Hepatocyte (in vitro differentiated cells): ENCODE results near the gene SERINC2.

Source experiments
- EZH2 ChIP-seq: fragments of 200-600 bp; sonication (generic); IDR thresholded peaks from 2 replicates; pipeline ENCODE4 v1.6.1; 2016; ENCODE audit warnings: antibody characterized with exemption, mild to moderate bottlenecking, borderline replicate concordance
- TF ChIP-seq, protein P1 (sequence below): fragments of 200-600 bp; sonication (generic); IDR thresholded peaks from 2 replicates; pipeline ENCODE4 v1.5.1; 2016; ENCODE audit warnings: antibody characterized with exemption, mild to moderate bottlenecking; ENCODE audit not compliant: poor library complexity

DNA sequence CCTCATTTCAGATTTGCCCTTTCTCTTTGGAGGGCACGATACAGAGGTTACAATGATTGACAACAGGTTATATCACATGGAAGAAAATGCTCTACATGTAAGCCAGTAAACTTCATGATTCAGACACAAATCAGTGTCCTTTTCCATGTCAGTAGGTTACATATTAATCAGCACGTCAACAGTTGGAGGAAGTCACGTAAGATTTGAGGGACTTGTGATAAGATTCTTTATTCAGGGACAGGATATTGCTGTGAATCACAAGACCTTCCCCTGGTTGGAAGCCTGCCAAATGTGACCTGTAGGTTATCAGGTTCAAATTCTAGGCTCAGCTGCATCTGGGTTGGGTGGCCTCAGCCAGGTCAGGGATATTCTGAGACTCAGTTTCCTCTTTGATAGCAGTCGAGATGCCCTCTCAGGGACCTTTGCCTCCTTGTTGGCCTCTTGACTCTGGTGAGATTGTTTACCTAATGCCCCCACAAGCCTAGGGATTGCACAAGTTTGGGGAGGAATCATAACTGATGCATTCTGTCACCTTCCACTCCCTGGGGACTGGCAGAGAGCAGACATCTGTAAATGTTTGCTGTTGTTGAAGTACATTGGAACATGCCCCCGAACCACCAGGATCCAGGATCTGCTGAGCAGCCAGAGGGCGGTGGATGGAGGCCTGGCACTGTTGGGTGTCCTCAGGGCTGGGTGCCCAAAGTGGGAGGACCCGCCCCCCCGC, 31.9 kb downstream of the SERINC2 start:
- TF ChIP-seq, protein P1, sequence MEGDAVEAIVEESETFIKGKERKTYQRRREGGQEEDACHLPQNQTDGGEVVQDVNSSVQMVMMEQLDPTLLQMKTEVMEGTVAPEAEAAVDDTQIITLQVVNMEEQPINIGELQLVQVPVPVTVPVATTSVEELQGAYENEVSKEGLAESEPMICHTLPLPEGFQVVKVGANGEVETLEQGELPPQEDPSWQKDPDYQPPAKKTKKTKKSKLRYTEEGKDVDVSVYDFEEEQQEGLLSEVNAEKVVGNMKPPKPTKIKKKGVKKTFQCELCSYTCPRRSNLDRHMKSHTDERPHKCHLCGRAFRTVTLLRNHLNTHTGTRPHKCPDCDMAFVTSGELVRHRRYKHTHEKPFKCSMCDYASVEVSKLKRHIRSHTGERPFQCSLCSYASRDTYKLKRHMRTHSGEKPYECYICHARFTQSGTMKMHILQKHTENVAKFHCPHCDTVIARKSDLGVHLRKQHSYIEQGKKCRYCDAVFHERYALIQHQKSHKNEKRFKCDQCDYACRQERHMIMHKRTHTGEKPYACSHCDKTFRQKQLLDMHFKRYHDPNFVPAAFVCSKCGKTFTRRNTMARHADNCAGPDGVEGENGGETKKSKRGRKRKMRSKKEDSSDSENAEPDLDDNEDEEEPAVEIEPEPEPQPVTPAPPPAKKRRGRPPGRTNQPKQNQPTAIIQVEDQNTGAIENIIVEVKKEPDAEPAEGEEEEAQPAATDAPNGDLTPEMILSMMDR: no peak
- no peak for TF ChIP-seq EZH2
